Measurements from ENCODE around the gene ADPRHL1. TPM values are rescaled to one million over a fixed set of nuclear protein-coding genes. Genes with fewer than 3 reads are reported as not detected.
A peak's percentile ranks its signal among the peaks of the same experiment; 100 is the strongest.

Gene ADPRHL1
- total RNA-seq, 1 donor from 2014 or later = 2.6 TPM

- Mint-ChIP-seq H3K27ac (ENCODE audit: unreplicated experiment) (no peak overlapping the region), H3K4me1 (ENCODE audit: unreplicated experiment) (peaks cover 33% of the 10 kb centered on the region), H3K27me3 (ENCODE audit: unreplicated experiment) (peaks cover 3% of the 10 kb centered on the region), H3K36me3 (ENCODE audit: unreplicated experiment) (peaks cover 2% of the 10 kb centered on the region), H3K4me3 (ENCODE audit: unreplicated experiment) (no peak overlapping the region), H3K9me3 (ENCODE audit: unreplicated experiment) (no peaks in the 10 kb centered on the region)
- TF ChIP-seq CTCF (IDR thresholded peaks at IDR 0.05) = no peak
- no peak for DNase-seq (ENCODE audit: extremely low spot score, unreplicated experiment)
These were observed 35.2 kb downstream of the ADPRHL1 start for GRCh38 chr13:113417836-113418721.

- TF ChIP-seq CTCF (IDR thresholded peaks at IDR 0.05) = no peak
- H3K9me3 Mint-ChIP-seq (ENCODE audit: unreplicated experiment) = no peaks in the 10 kb centered on the region
- DNase-seq (ENCODE audit: extremely low spot score, unreplicated experiment) = no peak
- peaks cover 25% of the 10 kb centered on the region for H3K4me1 Mint-ChIP-seq (ENCODE audit: unreplicated experiment)
- H3K27ac Mint-ChIP-seq (ENCODE audit: unreplicated experiment) = no peak overlapping the region
- peaks cover 2% of the 10 kb centered on the region for H3K36me3 Mint-ChIP-seq (ENCODE audit: unreplicated experiment)
- H3K4me3 Mint-ChIP-seq (ENCODE audit: unreplicated experiment) = no peak overlapping the region
- peaks cover 3% of the 10 kb centered on the region for H3K27me3 Mint-ChIP-seq (ENCODE audit: unreplicated experiment)
These were observed 36.1 kb downstream of the ADPRHL1 start for GRCh38 chr13:113417008-113417751.

- peaks cover 3% of the 10 kb centered on the region for H3K27me3 Mint-ChIP-seq (ENCODE audit: unreplicated experiment)
- no peak overlapping the region for H3K27ac Mint-ChIP-seq (ENCODE audit: unreplicated experiment)
- peaks cover 28% of the 10 kb centered on the region for H3K4me1 Mint-ChIP-seq (ENCODE audit: unreplicated experiment)
- peaks cover 2% of the 10 kb centered on the region for H3K36me3 Mint-ChIP-seq (ENCODE audit: unreplicated experiment)
- no peak for DNase-seq (ENCODE audit: extremely low spot score, unreplicated experiment)
- no peaks in the 10 kb centered on the region for H3K9me3 Mint-ChIP-seq (ENCODE audit: unreplicated experiment)
- TF ChIP-seq CTCF (IDR thresholded peaks at IDR 0.05) = no peak
- no peak overlapping the region for H3K4me3 Mint-ChIP-seq (ENCODE audit: unreplicated experiment)
These were observed 37.5 kb downstream of the ADPRHL1 start for GRCh38 chr13:113415825-113416224.

- Mint-ChIP-seq H3K9me3 (ENCODE audit: unreplicated experiment) (no peaks in the 10 kb centered on the region), H3K4me1 (ENCODE audit: unreplicated experiment) (peaks cover 35% of the 10 kb centered on the region), H3K4me3 (ENCODE audit: unreplicated experiment) (no peak overlapping the region), H3K36me3 (ENCODE audit: unreplicated experiment) (peaks cover under 1% of the 10 kb centered on the region), H3K27ac (ENCODE audit: unreplicated experiment) (no peak overlapping the region), H3K27me3 (ENCODE audit: unreplicated experiment) (peaks cover 3% of the 10 kb centered on the region)
- no peak for DNase-seq (ENCODE audit: extremely low spot score, unreplicated experiment)
- TF ChIP-seq CTCF (IDR thresholded peaks at IDR 0.05) = no peak
These were observed 38.3 kb downstream of the ADPRHL1 start for GRCh38 chr13:113415032-113415431.

GRCh38 chr13:113414335-113414734 is 39.0 kb downstream of the ADPRHL1 start:
- no peak for TF ChIP-seq CTCF (IDR thresholded peaks at IDR 0.05)
- H3K27ac Mint-ChIP-seq (ENCODE audit: unreplicated experiment) = peak overlapping the region; percentile 75

More at GRCh38 chr13:113414335-113414734, 39.0 kb downstream of the ADPRHL1 start:
- H3K27me3 Mint-ChIP-seq (ENCODE audit: unreplicated experiment) = peaks cover 3% of the 10 kb centered on the region
- H3K9me3 Mint-ChIP-seq (ENCODE audit: unreplicated experiment) = no peaks in the 10 kb centered on the region
- DNase-seq (ENCODE audit: extremely low spot score, unreplicated experiment) = no peak
- H3K36me3 Mint-ChIP-seq (ENCODE audit: unreplicated experiment) = no peaks in the 10 kb centered on the region
- H3K4me3 Mint-ChIP-seq (ENCODE audit: unreplicated experiment) = no peak overlapping the region
- peaks cover 39% of the 10 kb centered on the region for H3K4me1 Mint-ChIP-seq (ENCODE audit: unreplicated experiment)
